ENCODE measurements around the gene DYNC2I2. TPM values are rescaled to one million over a fixed set of nuclear protein-coding genes. Genes with fewer than 3 reads are reported as not detected.

The DYNC2I2 gene
- total RNA-seq, 1 experiment from 2014 or later, result 58.6 TPM

- no peak overlapping the region for H4K5ac ChIP-seq (ENCODE audit: insufficient read length, low read depth, low read length)
- no peak for DNase-seq
- no peaks in the 10 kb centered on the region for H3K27me3 ChIP-seq (ENCODE audit: insufficient read depth, low read length)
- no peak overlapping the region for H2BK12ac ChIP-seq (ENCODE audit: insufficient read length, low read depth, low read length)
- no peak overlapping the region for H3K9ac ChIP-seq (ENCODE audit: extremely low read depth, insufficient read length, low read length)
- TF ChIP-seq CTCF (conservative IDR thresholded peaks at IDR 0.05), result no peak
- no peak overlapping the region for H2BK15ac ChIP-seq (ENCODE audit: low read depth, low read length)
- no peak overlapping the region for H3K27ac ChIP-seq (ENCODE audit: insufficient read length, low read depth, low read length)
- no peaks in the 10 kb centered on the region for H3K23me2 ChIP-seq (ENCODE audit: insufficient read length, low read depth, low read length, poor library complexity, severe bottlenecking)
- no peak overlapping the region for H3K4me2 ChIP-seq (ENCODE audit: insufficient read depth, insufficient read length, low read length)
- no peak overlapping the region for H4K8ac ChIP-seq (replicated peaks; ENCODE audit: insufficient read length, low read depth, low read length)
- H2BK5ac ChIP-seq (ENCODE audit: insufficient read length, low read length), result no peak overlapping the region
- no peaks in the 10 kb centered on the region for H4K20me1 ChIP-seq (ENCODE audit: control insufficient read depth, insufficient read depth, insufficient read length)
- H3K14ac ChIP-seq (ENCODE audit: insufficient read depth, low read length), result no peak overlapping the region
- no peaks in the 10 kb centered on the region for H3K9me3 ChIP-seq (ENCODE audit: control insufficient read depth, low read depth, low read length)
- no peak overlapping the region for H2BK120ac ChIP-seq (ENCODE audit: low read depth, low read length, poor library complexity, severe bottlenecking)
- H3K4me1 ChIP-seq (ENCODE audit: insufficient read depth, low read length), result no peaks in the 10 kb centered on the region
- H3K23ac ChIP-seq (ENCODE audit: insufficient read length, low read depth, low read length), result no peak overlapping the region
- no peak overlapping the region for H2AK5ac ChIP-seq (ENCODE audit: insufficient read length, low read length)
- H3K9me3 Mint-ChIP-seq, result no peaks in the 10 kb centered on the region
- no CpG with 5 or more reads among the region's 4 CpGs for WGBS (ENCODE audit: extremely low coverage, insufficient read length, low lambda C conversion rate)
- H3K36me3 Mint-ChIP-seq (ENCODE audit: insufficient read depth in 1 of 3, low read depth in 3 of 3), result peaks cover 29 to 87% (median 76%) of the 10 kb centered on the region in 3 experiments; a peak in 6 of 7 replicates
- no peaks in the 10 kb centered on the region for H3K79me2 ChIP-seq (ENCODE audit: insufficient read depth, low read length)
- no peak overlapping the region for H4K91ac ChIP-seq (ENCODE audit: insufficient read length, low read depth, low read length)
- H3K4ac ChIP-seq (ENCODE audit: low read depth, low read length), result no peak overlapping the region
- no peak overlapping the region for H3K27ac Mint-ChIP-seq
- no peak overlapping the region for H3K56ac ChIP-seq (ENCODE audit: insufficient read length, low read depth, low read length)
- H3K4me3 Mint-ChIP-seq, result no peak overlapping the region
- no peaks in the 10 kb centered on the region for H3K4me1 Mint-ChIP-seq
- no peaks in the 10 kb centered on the region for H3K79me1 ChIP-seq (ENCODE audit: insufficient read depth, low read depth, low read length, poor library complexity, severe bottlenecking)
- H2AFZ ChIP-seq (ENCODE audit: low read length), result no peak overlapping the region
- H3K18ac ChIP-seq (ENCODE audit: insufficient read length, low read depth, low read length), result no peak overlapping the region
- H3K27me3 Mint-ChIP-seq (ENCODE audit: low read depth), result no peaks in the 10 kb centered on the region
- no peak overlapping the region for H2BK20ac ChIP-seq (ENCODE audit: low read depth, low read length, poor library complexity, severe bottlenecking)
- H3T11ph ChIP-seq (ENCODE audit: low read length), result no peak overlapping the region
These were observed 61.2 kb downstream of the DYNC2I2 start for GRCh38 chr9:128595471-128595870.
